A549 (cell line): ENCODE data around the gene FAXC. TPM values are rescaled to one million over a fixed set of nuclear protein-coding genes. Genes with fewer than 3 reads are reported as not detected.

ENCODE experiments used
- ATAC-seq, 2 experiments: fragments of 200-7000 bp in 1 of 2; fragments of >200 bp in 1 of 2; cut with Nextera tagmentation in 1 of 2; cut with Tn5 transposase in 1 of 2; 3 replicates each; pipeline versions ENCODE4 v1.8.0 to v1.9.1; 2018 to 2020; ENCODE audit warnings: mild to moderate bottlenecking in 1 of 2, moderate library complexity in 1 of 2
- CTCF ChIA-PET: fragments of 300-600 bp; sonication (Branson Sonifier 250); formaldehyde crosslinking; extraction: SDS; loops from one replicate; lab custom pipeline; 2021; ENCODE audit warnings: antibody characterized with exemption, inconsistent platforms; lab: Yijun Ruan, JAX
- POLR2A ChIA-PET: fragments of 350-600 bp; formaldehyde crosslinking; extraction: SDS; loops from one replicate; lab custom pipeline; 2021; ENCODE audit warnings: antibody characterized with exemption, inconsistent platforms; lab: Yijun Ruan, JAX
- DNase-seq, 2 experiments: peaks; one replicate each; pipeline versions ENCODE4 v3.0.0 to v3.0.0-alpha.2; 2011 to 2016; ENCODE audit warnings: low read depth in 1 of 2, low spot score in 1 of 2
- FAIRE-seq: peaks from 2 replicates; lab custom pipeline; 2011; peaks lifted over from hg19 to GRCh38; lab: Jason Lieb, UNC
- H3K27ac ChIP-seq, 2 experiments: fragments of >200 bp; sonication (Bioruptor Twin); formaldehyde crosslinking; 3 replicates each; pipeline ENCODE4 v1.5.1; 2016 to 2017
- H3K4me1 ChIP-seq: fragments of >200 bp; sonication (Bioruptor Twin); formaldehyde crosslinking; 3 replicates; pipeline ENCODE4 v1.6.1; 2016
- H3K4me2 ChIP-seq: fragments of >200 bp; sonication (Bioruptor Twin); formaldehyde crosslinking; 3 replicates; pipeline ENCODE4 v1.6.1; 2016
- H3K4me3 ChIP-seq: fragments of >200 bp; sonication (Bioruptor Twin); formaldehyde crosslinking; 3 replicates; pipeline ENCODE4 v1.5.1; 2016
- H3K9me3 ChIP-seq: fragments of >200 bp; sonication (Bioruptor Twin); formaldehyde crosslinking; 3 replicates; pipeline ENCODE4 v1.6.1; 2016
- CBX8 ChIP-seq: fragments of 200-600 bp; sonication (generic); IDR thresholded peaks from 2 replicates; pipeline ENCODE4 v1.6.1; 2016
- EHMT2 ChIP-seq: fragments of 200-600 bp; sonication (generic); IDR thresholded peaks from 2 replicates; pipeline ENCODE4 v1.6.1; 2016; ENCODE audit warnings: antibody characterized with exemption, low read depth, mild to moderate bottlenecking, moderate library complexity
- EP300 ChIP-seq, 2 experiments: fragments of >200 bp; sonication (Bioruptor Twin); formaldehyde crosslinking; IDR thresholded peaks; 2 replicates in 1 of 2; 3 replicates in 1 of 2; pipeline ENCODE4 v1.6.1; 2016 to 2017
- FOSL2 ChIP-seq, 2 experiments: fragments of 450-650 bp in 1 of 2; fragments of >200 bp in 1 of 2; sonication (Bioruptor Twin) in 1 of 2; formaldehyde crosslinking; IDR thresholded peaks; 2 replicates each; pipeline versions ENCODE4 v1.5.0 to v1.6.1; 2016 to 2020; ENCODE audit warnings: mild to moderate bottlenecking in 1 of 2, moderate library complexity in 1 of 2
- GATA3 ChIP-seq: IDR thresholded peaks from 2 replicates; pipeline ENCODE4 v1.6.1; 2012; ENCODE audit warnings: borderline replicate concordance
- HDAC2 ChIP-seq: fragments of 200-600 bp; sonication (generic); IDR thresholded peaks from 2 replicates; pipeline ENCODE4 v1.6.1; 2016
- HMGXB4 ChIP-seq: fragments of 250-450 bp; sonication (Bioruptor Pico); IDR thresholded peaks from 2 replicates; pipeline ENCODE4 v1.5.0; 2021; ENCODE audit warnings: mild to moderate bottlenecking, moderate library complexity, borderline replicate concordance
- HOXB5 ChIP-seq: fragments of 250-450 bp; sonication (Bioruptor Pico); IDR thresholded peaks from 2 replicates; pipeline ENCODE4 v1.5.0; 2020; ENCODE audit warnings: mild to moderate bottlenecking, moderate library complexity
- JUN ChIP-seq, 2 experiments: fragments of >200 bp; sonication (Bioruptor Twin); formaldehyde crosslinking; IDR thresholded peaks; 2 replicates in 1 of 2; 3 replicates in 1 of 2; pipeline ENCODE4 v1.6.1; 2016 to 2017
- JUNB ChIP-seq: fragments of >200 bp; sonication (Bioruptor Twin); formaldehyde crosslinking; IDR thresholded peaks from 2 replicates; pipeline ENCODE4 v1.6.1; 2016
- MAX ChIP-seq: IDR thresholded peaks from 2 replicates; pipeline ENCODE4 v1.6.1; 2012
- MAZ ChIP-seq: fragments of 150-350 bp; IDR thresholded peaks from 2 replicates; pipeline ENCODE4 v1.6.1; 2014; ENCODE audit warnings: antibody characterized with exemption, low read depth, low read length, borderline replicate concordance
- NPAS2 ChIP-seq: fragments of 250-450 bp; sonication (Bioruptor Pico); IDR thresholded peaks from 2 replicates; pipeline ENCODE4 v1.8.0; 2022; ENCODE audit warnings: mild to moderate bottlenecking, moderate library complexity, borderline replicate concordance
- POLR2A ChIP-seq: IDR thresholded peaks from 2 replicates; pipeline ENCODE4 v1.6.1; 2012; ENCODE audit warnings: mild to moderate bottlenecking, low read length
- SMC3 ChIP-seq: fragments of >200 bp; sonication (Bioruptor Twin); formaldehyde crosslinking; IDR thresholded peaks from 3 replicates; pipeline ENCODE4 v1.6.1; 2018; ENCODE audit warnings: inconsistent platforms
- TP53 ChIP-seq: fragments of 250-450 bp; sonication (Bioruptor Pico); IDR thresholded peaks from 2 replicates; pipeline ENCODE4 v1.5.0; 2021; ENCODE audit warnings: mild to moderate bottlenecking, moderate library complexity
- WGBS: methylation state at CpG from one replicate; pipeline ENCODE4 v1.1.6; 2017; ENCODE audit errors: missing lambda C conversion rate; 5-methylcytosine and 5-hydroxymethylcytosine counted together
- polyA plus RNA-seq, 4 experiments: library from polyadenylated mRNA; depleted of rRNA in 3 of 4; stranded (reverse); fragments of >200 nt; fragmentation: RNase III in 1 of 4; extraction: RNeasy Plus Mini Kit Qiagen cat#74134 plus additional on column Dnase treatment in 1 of 4; gene quantifications; 2 replicates in 3 of 4; 3 replicates in 1 of 4; pipeline ENCODE4 v1.2.3, GENCODE V29; 2011 to 2017
- TF ChIP-seq, protein P1 (sequence below): fragments of >200 bp; sonication (Bioruptor Twin); formaldehyde crosslinking; IDR thresholded peaks from 3 replicates; pipeline ENCODE4 v1.6.1; 2016
- TF ChIP-seq, protein P2 (sequence below): fragments of 200-600 bp; sonication (generic); IDR thresholded peaks from 2 replicates; pipeline ENCODE4 v1.6.1; 2016; ENCODE audit warnings: antibody characterized with exemption, mild to moderate bottlenecking, moderate library complexity

Gene FAXC
- polyA plus RNA-seq, 2 of the 4 experiments (the other 2 are of a cell fraction) = 5.8 to 9.8 TPM

DNA sequence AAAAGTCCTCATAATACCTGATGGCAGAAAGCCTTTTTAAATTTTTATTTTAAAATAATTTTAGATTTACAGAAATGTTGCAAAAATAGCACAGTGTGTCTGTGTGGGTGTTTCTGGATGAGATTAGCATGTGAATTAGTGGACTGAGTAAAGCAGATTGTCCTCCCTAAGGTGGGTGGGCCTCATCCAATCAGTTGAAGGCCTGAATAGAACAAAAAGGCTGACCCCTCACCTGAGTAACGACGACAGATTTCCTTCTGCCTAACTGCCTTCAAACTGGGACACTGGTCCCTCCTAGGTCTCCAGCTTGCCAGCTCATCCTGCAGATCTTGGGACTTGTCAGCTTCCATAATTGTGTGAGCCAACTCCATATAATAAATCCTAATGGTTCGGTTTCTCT is 54.2 kb downstream of the FAXC start:
- FAIRE-seq (no peak), ATAC-seq (no peak), DNase-seq (no peak)
- H3K27ac ChIP-seq = no peak overlapping the region
- TF ChIP-seq JUNB (no peak), MAX (no peak), HDAC2 (no peak), JUN (IDR thresholded peaks at IDR 0.05) (no peak), POLR2A (no peak), FOSL2 (IDR thresholded peaks at IDR 0.05) (no peak), FOSL2 (CRISPR knock-in tag; IDR thresholded peaks at IDR 0.05) (no peak), SMC3 (no peak), GATA3 (no peak)
- TF ChIP-seq, protein P1, sequence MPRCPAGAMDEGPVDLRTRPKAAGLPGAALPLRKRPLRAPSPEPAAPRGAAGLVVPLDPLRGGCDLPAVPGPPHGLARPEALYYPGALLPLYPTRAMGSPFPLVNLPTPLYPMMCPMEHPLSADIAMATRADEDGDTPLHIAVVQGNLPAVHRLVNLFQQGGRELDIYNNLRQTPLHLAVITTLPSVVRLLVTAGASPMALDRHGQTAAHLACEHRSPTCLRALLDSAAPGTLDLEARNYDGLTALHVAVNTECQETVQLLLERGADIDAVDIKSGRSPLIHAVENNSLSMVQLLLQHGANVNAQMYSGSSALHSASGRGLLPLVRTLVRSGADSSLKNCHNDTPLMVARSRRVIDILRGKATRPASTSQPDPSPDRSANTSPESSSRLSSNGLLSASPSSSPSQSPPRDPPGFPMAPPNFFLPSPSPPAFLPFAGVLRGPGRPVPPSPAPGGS = no peak
- H3K4me1 ChIP-seq = no peaks in the 10 kb centered on the region
- POLR2A ChIA-PET = no interaction called here
- 84% methylated on average over 3 of the region's 3 CpGs for WGBS
- H3K4me2 ChIP-seq = no peak overlapping the region
- no peaks in the 10 kb centered on the region for H3K9me3 ChIP-seq
- no peak overlapping the region for H3K4me3 ChIP-seq
- CTCF ChIA-PET = no interaction called here

- H3K27ac ChIP-seq = no peak overlapping the region
- no peaks in the 10 kb centered on the region for H3K9me3 ChIP-seq
- DNase-seq (no peak), FAIRE-seq (no peak), ATAC-seq (no peak)
- H3K4me1 ChIP-seq = no peaks in the 10 kb centered on the region
- 95% methylated on average over 6 of the region's 6 CpGs for WGBS
- H3K4me2 ChIP-seq = no peak overlapping the region
- no peak overlapping the region for H3K4me3 ChIP-seq
- ChIA-PET POLR2A (no interaction called here), CTCF (no interaction called here)
- TF ChIP-seq JUNB = no peak
- TF ChIP-seq, protein P2, sequence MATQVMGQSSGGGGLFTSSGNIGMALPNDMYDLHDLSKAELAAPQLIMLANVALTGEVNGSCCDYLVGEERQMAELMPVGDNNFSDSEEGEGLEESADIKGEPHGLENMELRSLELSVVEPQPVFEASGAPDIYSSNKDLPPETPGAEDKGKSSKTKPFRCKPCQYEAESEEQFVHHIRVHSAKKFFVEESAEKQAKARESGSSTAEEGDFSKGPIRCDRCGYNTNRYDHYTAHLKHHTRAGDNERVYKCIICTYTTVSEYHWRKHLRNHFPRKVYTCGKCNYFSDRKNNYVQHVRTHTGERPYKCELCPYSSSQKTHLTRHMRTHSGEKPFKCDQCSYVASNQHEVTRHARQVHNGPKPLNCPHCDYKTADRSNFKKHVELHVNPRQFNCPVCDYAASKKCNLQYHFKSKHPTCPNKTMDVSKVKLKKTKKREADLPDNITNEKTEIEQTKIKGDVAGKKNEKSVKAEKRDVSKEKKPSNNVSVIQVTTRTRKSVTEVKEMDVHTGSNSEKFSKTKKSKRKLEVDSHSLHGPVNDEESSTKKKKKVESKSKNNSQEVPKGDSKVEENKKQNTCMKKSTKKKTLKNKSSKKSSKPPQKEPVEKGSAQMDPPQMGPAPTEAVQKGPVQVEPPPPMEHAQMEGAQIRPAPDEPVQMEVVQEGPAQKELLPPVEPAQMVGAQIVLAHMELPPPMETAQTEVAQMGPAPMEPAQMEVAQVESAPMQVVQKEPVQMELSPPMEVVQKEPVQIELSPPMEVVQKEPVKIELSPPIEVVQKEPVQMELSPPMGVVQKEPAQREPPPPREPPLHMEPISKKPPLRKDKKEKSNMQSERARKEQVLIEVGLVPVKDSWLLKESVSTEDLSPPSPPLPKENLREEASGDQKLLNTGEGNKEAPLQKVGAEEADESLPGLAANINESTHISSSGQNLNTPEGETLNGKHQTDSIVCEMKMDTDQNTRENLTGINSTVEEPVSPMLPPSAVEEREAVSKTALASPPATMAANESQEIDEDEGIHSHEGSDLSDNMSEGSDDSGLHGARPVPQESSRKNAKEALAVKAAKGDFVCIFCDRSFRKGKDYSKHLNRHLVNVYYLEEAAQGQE = no peak
- TF ChIP-seq CBX8 = no peak
- no peak for TF ChIP-seq MAX
- TF ChIP-seq EHMT2 = no peak
- no peak for TF ChIP-seq FOSL2 (IDR thresholded peaks at IDR 0.05)
- no peak for TF ChIP-seq FOSL2 (CRISPR knock-in tag; IDR thresholded peaks at IDR 0.05)
- TF ChIP-seq MAZ = no peak
These were observed 54.7 kb downstream of the FAXC start for GRCh38 chr6:99294786-99295185.

- Histone ChIP-seq H3K4me3 (no peak overlapping the region), H3K4me2 (no peak overlapping the region), H3K27ac (no peak overlapping the region), H3K4me1 (no peaks in the 10 kb centered on the region), H3K9me3 (no peaks in the 10 kb centered on the region)
- TF ChIP-seq HMGXB4 (CRISPR knock-in tag) (no peak), NPAS2 (CRISPR knock-in tag) (no peak), EP300 (IDR thresholded peaks at IDR 0.05) (no peak), TP53 (no peak), HOXB5 (no peak), POLR2A (no peak)
- POLR2A ChIA-PET = no interaction called here
- ATAC-seq (no peak), DNase-seq (no peak), FAIRE-seq (no peak)
- 51% methylated on average over 2 of the region's 2 CpGs for WGBS
- CTCF ChIA-PET = interaction anchor here (0.9 kb wide), 1 partner anchor 11 kb away, joined by 3 read pairs; no protein-coding TSS in a partner anchor
These were observed 59.8 kb downstream of the FAXC start for GRCh38 chr6:99289701-99290100.
